ENCODE results near the gene SLC12A8.

The SLC12A8 gene

GRCh38 chr3:125246237-125246636, 33.7 kb upstream of the SLC12A8 start:
- TF ChIP-seq CTCF (IDR thresholded peaks at IDR 0.05; ENCODE audit: borderline replicate concordance, insufficient read depth, low read depth, low read length): no peak
- no peak overlapping the region for H3K4me3 ChIP-seq (ENCODE audit: low read depth, low read length)

- no peak overlapping the region for H3K4me3 ChIP-seq (ENCODE audit: low read depth, low read length)
Observed at GRCh38 chr3:125245521-125245920, 33.0 kb upstream of the SLC12A8 start.

GRCh38 chr3:125240496-125240895, 27.9 kb upstream of the SLC12A8 start:
- no peak for TF ChIP-seq CTCF (IDR thresholded peaks at IDR 0.05; ENCODE audit: borderline replicate concordance, insufficient read depth, low read depth, low read length)
- H3K4me3 ChIP-seq (ENCODE audit: low read depth, low read length): no peak overlapping the region

More at GRCh38 chr3:125245521-125245920, 33.0 kb upstream of the SLC12A8 start:
- no peak for TF ChIP-seq CTCF (IDR thresholded peaks at IDR 0.05; ENCODE audit: borderline replicate concordance, insufficient read depth, low read depth, low read length)

GRCh38 chr3:125239266-125239665, 26.7 kb upstream of the SLC12A8 start:
- H3K4me3 ChIP-seq (ENCODE audit: low read depth, low read length): no peak overlapping the region
- no peak for TF ChIP-seq CTCF (IDR thresholded peaks at IDR 0.05; ENCODE audit: borderline replicate concordance, insufficient read depth, low read depth, low read length)

GRCh38 chr3:125238759-125239158, 26.2 kb upstream of the SLC12A8 start:
- TF ChIP-seq CTCF (IDR thresholded peaks at IDR 0.05; ENCODE audit: borderline replicate concordance, insufficient read depth, low read depth, low read length): no peak
- no peak overlapping the region for H3K4me3 ChIP-seq (ENCODE audit: low read depth, low read length)

- no peak for TF ChIP-seq CTCF (IDR thresholded peaks at IDR 0.05; ENCODE audit: borderline replicate concordance, insufficient read depth, low read depth, low read length)
Observed at GRCh38 chr3:125236331-125236903, 23.9 kb upstream of the SLC12A8 start.

GRCh38 chr3:125234831-125235230, 22.3 kb upstream of the SLC12A8 start:
- H3K4me3 ChIP-seq (ENCODE audit: low read depth, low read length): no peak overlapping the region

More at GRCh38 chr3:125236331-125236903, 23.9 kb upstream of the SLC12A8 start:
- H3K4me3 ChIP-seq (ENCODE audit: low read depth, low read length): no peak overlapping the region

More at GRCh38 chr3:125234831-125235230, 22.3 kb upstream of the SLC12A8 start:
- no peak for TF ChIP-seq CTCF (IDR thresholded peaks at IDR 0.05; ENCODE audit: borderline replicate concordance, insufficient read depth, low read depth, low read length)
